Measurements from ENCODE around the gene CUL5.
"Not testable (repeated sequence)": the region's sequence is repeated elsewhere in the genome, so short reads cannot be mapped to it uniquely, and the experiment has no call there.

Gene CUL5

DNA sequence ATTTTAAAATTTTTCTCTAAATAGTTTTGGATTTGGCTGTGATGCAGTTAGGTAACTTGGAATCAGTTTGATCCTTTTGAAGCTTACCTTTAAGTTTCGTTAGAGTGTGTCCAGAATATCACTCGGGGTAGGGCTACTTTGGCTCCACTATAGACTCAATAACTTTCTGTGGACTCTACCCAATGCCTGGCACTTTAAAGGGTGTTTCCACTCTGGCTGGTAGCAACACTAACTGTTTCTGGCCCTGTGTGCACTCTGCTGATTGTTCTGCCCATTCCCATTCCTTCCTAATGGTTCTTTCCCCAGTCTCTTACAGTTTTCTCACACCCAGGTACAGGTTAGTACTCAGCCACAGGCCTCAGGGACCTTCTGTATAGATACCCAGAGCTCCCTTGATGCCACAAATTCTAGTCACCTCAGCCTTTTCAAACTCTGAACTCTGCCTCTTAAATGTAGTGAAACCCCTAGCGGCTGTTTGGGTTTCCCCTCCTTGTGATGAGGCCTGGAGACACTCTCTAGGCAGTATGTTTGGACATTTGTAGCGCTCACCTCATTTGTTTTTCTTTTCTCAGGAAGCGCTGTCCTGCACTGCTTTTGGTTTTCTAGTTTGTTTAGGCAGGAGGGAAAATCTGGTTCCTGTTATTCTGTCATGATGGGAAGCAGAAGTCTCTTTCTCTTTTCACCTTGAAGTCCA is 16.8 kb downstream of the CUL5 start:
- DNase-seq: no peak

GRCh38 chr11:108027057-108027456 is 18.4 kb downstream of the CUL5 start:
- DNase-seq: no peak

DNA sequence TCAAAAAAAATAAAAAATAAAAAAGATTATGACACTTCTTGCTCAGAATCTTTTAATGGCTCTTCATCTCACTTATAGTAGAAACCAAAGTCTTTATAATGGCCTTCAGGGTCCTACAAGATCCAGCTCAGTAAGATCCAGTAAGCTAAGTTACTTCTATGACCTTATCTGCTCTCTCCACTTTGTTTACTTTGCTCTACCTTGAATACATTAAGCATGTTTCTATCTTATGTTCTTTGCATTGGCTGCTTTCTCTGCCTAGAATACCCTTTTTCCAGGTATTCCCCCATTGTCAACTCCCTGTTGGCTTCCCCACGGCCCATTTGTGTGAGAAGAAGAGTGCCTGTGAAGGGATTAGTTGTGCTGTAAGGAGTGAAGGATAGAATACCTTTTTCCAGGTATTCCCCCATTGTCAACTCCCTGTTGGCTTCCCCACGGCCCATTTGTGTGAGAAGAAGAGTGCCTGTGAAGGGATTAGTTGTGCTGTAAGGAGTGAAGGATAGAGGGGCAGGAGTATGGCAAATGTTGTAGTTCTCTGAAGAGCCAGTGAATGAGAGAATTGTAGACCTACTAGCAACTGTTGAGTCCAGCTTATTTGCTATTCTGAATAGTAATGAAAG is 20.2 kb downstream of the CUL5 start:
- not testable (repeated sequence) for DNase-seq

- DNase-seq: not testable (repeated sequence)
Measured at GRCh38 chr11:108031604-108032003, 22.9 kb downstream of the CUL5 start.

GRCh38 chr11:108032800-108033199 is 24.1 kb downstream of the CUL5 start:
- no peak for DNase-seq

DNA sequence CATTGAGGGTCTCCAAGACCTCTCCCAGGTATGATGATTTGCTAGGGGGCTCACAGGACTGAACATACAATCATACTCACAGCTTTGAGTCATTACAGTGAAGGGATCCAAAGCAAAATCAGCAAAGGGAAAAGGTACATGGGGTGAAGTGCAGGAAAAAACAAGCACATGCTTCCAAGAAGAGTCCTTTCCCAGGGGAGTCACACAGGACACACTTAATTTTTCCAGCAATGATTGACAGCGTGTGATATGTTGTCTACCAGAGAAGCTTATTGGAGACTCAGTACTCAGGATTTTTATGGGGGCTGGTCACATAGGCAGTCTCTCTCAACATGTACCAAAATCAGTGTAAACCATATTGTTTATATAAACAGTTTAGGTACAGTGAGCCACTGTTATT is 25.3 kb downstream of the CUL5 start:
- no peak for DNase-seq

GRCh38 chr11:108034952-108035351 is 26.3 kb downstream of the CUL5 start:
- no peak for DNase-seq

- no peak for DNase-seq
Measured at GRCh38 chr11:108035690-108036089, 27.0 kb downstream of the CUL5 start.

GRCh38 chr11:108037211-108037610 is 28.5 kb downstream of the CUL5 start:
- no peak for DNase-seq

- no peak for DNase-seq
Measured at GRCh38 chr11:108037636-108038035, 28.9 kb downstream of the CUL5 start.

GRCh38 chr11:108048269-108048668 is 39.6 kb downstream of the CUL5 start:
- no peak for DNase-seq

DNA sequence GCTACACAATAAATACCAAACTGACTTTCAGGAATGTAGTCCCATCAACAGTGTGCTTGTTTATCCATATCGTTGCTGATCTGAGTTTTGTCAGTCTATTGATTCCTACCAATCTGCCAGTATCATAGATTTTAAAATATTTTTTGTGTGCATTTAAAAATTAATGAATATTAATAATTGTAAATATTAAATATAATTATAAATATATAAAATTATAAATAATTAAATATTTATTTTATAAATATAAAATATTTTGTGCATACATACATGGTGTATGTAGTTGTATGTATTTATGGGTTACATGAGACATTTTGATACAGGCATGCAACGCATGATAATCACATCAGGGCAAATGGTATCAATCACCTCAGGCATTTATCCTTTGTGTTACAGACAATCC is 53.6 kb downstream of the CUL5 start:
- no peak for DNase-seq

DNA sequence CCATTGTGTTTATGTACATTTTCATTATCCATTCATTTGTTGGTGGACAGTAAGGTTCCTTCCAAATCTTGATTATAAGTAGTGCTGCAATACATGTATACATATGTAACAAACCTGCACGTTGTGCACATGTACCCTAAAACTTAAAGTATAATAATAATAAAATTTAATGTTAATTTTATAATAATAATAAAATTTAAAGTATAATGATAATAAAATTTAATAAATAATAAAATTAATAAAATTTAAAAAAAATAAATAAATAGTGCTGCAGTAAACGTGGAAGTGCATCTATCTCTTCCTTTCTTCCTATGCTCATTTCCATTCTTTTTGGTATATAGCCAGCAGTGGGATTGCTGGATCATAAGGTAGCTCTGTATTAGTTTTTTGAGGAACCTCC is 54.7 kb downstream of the CUL5 start:
- DNase-seq: no peak

GRCh38 chr11:108069947-108070346 is 61.2 kb downstream of the CUL5 start:
- DNase-seq: no peak

DNA sequence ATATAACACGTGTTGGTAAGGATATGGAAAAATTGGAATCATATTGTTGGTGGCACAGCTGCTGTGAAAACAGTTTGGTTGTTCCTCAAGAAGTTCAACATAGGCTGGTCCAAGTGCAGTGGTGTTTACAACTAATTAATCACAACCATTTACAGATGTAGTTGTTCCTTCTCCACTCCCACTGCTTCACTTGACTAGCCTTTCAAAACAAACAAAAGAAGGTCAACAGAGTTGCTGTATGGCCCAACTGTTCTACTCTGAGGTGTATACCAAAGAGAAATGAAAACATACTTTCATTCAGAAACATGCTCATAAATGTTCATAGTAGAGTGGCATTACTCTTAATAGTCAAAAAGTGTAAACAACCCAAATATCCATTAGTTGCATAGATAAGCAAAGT is 76.1 kb downstream of the CUL5 start:
- no peak for DNase-seq

DNA sequence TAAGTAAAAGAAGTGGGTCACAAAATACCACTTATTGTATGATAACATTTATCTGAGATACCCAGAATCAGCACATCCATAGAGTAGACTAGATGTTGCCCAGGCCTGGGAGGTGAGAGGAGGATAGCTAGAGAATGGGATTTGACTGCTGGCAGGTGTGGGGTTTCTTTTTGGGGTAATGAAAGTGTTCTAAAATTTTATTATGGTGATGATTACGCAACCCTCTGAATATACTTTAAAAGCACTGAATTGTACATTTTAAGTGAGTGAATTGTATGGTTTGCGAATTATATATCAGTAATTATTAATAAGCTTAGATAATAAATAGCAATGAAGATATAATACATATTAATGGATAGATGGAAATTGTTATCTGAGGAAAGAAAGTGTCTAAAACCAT is 77.0 kb downstream of the CUL5 start:
- DNase-seq: no peak

DNA sequence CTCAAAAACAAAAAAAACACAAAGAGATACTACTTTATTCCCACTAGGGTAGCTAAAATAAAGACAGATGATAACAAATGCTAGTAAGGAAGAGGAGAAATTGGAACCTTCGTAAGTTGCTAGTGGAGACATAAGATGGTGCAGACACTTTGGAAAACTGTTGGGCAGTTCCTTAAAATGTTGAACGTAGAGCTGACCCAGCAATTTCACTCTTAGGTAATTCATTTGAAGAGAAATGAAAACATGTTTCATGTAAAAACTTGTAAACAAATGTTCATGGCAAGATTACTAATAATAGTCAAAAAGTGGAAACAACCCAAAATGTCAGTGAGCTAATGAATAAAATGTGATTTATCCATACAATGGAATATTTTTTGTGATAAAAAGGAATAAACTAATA is 83.4 kb downstream of the CUL5 start:
- peak in 2 of 4 experiments; percentile 5 to 23 for DNase-seq

- DNase-seq: no peak
Measured at GRCh38 chr11:108093128-108093904, 84.6 kb downstream of the CUL5 start.

GRCh38 chr11:108097179-108097578 is 88.5 kb downstream of the CUL5 start:
- no peak for DNase-seq

- no peak for DNase-seq
Measured at GRCh38 chr11:108101090-108101775, 92.5 kb downstream of the CUL5 start.

- no peak for DNase-seq
Measured at GRCh38 chr11:108111126-108111525, 102.4 kb downstream of the CUL5 start.

DNA sequence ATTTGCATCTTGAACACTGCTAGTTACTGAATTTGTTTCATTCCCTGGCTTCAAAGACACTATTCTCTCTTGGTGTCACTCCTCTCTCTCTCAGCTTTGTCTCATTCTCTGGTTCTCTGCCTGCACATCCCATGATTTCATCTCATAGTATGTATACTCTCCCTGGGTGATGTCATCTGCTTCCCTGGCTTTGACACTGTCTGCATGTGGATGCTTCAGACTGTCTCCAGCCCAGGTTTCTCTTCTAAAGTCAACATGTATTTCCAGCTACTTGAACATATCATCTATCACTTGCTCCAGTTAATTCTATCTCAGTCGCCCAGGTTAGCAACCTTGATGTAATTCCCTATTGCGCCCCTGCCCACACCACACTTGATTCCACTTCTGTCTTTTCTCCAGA is 103.4 kb downstream of the CUL5 start:
- DNase-seq: no peak

DNA sequence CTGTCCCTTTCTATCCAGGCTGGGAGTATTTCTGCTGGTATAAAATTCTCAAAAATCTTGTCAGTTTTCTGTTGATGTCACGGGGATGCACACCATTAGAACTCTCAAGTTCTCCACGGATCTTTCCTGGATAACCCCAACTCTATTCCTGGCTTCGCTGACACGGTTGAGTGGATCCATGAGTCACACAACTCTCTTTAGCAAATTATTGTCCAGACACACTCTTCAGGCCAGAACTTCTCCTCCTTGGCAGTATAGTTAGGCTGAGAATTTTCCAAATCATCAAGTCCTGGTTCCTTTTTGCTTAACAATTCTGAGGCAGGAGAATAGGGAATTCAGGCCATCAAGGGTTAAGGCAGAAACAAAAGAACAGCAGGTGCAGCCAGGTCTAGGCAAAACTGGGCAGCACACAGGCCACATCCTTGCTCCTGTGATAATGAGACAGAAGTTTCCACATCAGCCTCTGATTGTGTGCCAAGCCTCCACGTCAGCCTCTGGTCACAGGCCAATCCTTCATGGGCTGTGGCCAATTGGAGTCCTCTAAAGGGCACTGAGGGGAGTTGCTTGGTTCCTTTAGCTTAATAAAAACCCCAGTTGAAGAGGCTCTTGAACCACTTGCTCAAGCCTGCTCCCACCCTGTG is 106.9 kb downstream of the CUL5 start:
- DNase-seq: peak; percentile 4 to 35 (median 15)
